Endometrium (tissue), 2 donors: ENCODE measurements around the gene LRP10.
"Not testable (repeated sequence)": the region's sequence is repeated elsewhere in the genome, so short reads cannot be mapped to it uniquely, and the experiment has no call there.

ENCODE experiments used
- FAIRE-seq: peaks from 2 replicates; lab custom pipeline; 2012; peaks lifted over from hg19 to GRCh38; lab: Jason Lieb, UNC
- donor health status: control.
- donor health status: control.

Gene LRP10

GRCh38 chr14:22843123-22843925 is 28.2 kb upstream of the LRP10 start:
- FAIRE-seq: no peak

GRCh38 chr14:22844221-22845102 is 27.1 kb upstream of the LRP10 start:
- FAIRE-seq: no peak

- no peak for FAIRE-seq
Observed at GRCh38 chr14:22845103-22845394, 26.5 kb upstream of the LRP10 start.

GRCh38 chr14:22845821-22846625 is 25.5 kb upstream of the LRP10 start:
- FAIRE-seq: no peak

GRCh38 chr14:22846811-22847307 is 24.7 kb upstream of the LRP10 start:
- no peak for FAIRE-seq

GRCh38 chr14:22847661-22848341 is 23.7 kb upstream of the LRP10 start:
- FAIRE-seq: no peak

- FAIRE-seq: peak; percentile 92
Observed at GRCh38 chr14:22848351-22849164, 23.0 kb upstream of the LRP10 start.

- FAIRE-seq: no peak
Observed at GRCh38 chr14:22849212-22849819, 22.2 kb upstream of the LRP10 start.

GRCh38 chr14:22850944-22851764 is 20.4 kb upstream of the LRP10 start:
- FAIRE-seq: no peak

GRCh38 chr14:22852178-22852577 is 19.4 kb upstream of the LRP10 start:
- not testable (repeated sequence) for FAIRE-seq

- FAIRE-seq: no peak
Observed at GRCh38 chr14:22852599-22852939, 19.0 kb upstream of the LRP10 start.

GRCh38 chr14:22852940-22853767 is 18.4 kb upstream of the LRP10 start:
- FAIRE-seq: no peak

- not testable (repeated sequence) for FAIRE-seq
Observed at GRCh38 chr14:22854296-22854695, 17.2 kb upstream of the LRP10 start.

- FAIRE-seq: no peak
Observed at GRCh38 chr14:22854963-22855724, 16.4 kb upstream of the LRP10 start.

- FAIRE-seq: no peak
Observed at GRCh38 chr14:22856428-22856827, 15.1 kb upstream of the LRP10 start.

- not testable (repeated sequence) for FAIRE-seq
Observed at GRCh38 chr14:22860377-22860776, 11.2 kb upstream of the LRP10 start.

GRCh38 chr14:22861651-22862050 is 9.9 kb upstream of the LRP10 start:
- no peak for FAIRE-seq

- no peak for FAIRE-seq
Observed at GRCh38 chr14:22864979-22865378, 6.6 kb upstream of the LRP10 start.
